ENCODE results near the gene HBS1L.

HBS1L gene

DNA sequence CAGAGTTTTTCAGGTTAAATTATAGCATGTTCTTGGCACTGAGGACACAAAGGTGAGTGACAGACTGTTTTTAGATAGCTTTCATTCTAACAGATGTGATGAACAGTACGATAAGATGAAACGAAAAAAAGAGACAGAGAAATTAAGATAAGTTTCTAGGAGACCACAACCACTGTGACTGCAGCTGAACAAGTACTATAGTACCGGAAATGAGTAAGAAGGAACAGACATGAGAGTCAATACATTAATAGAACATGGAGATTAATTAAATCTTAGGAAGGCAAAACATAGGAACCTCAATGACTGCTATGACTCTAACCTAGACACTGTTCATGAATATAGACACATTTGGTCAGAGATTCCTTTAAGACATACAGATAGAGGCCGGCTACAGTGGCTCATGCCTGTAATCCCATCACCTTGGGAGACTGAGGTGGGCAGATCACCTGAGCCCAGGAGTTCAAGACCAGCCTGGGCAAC lies 40.2 kb downstream of the HBS1L start:
- in situ Hi-C loops (cut with MboI; ENCODE audit: low sequenced_read_pairs) = no loop called here
- no peaks in the 10 kb centered on the region for H3K27me3 ChIP-seq (ENCODE audit: low read depth)
- no peaks in the 10 kb centered on the region for H3K36me3 ChIP-seq (replicated peaks)
- H3K4me1 ChIP-seq = peaks cover under 1% of the 10 kb centered on the region
- no peak overlapping the region for H3K4me3 ChIP-seq
- H3K9me3 ChIP-seq = no peaks in the 10 kb centered on the region
- no peak for DNase-seq (ENCODE audit: low spot score in 2 of 2)

DNA sequence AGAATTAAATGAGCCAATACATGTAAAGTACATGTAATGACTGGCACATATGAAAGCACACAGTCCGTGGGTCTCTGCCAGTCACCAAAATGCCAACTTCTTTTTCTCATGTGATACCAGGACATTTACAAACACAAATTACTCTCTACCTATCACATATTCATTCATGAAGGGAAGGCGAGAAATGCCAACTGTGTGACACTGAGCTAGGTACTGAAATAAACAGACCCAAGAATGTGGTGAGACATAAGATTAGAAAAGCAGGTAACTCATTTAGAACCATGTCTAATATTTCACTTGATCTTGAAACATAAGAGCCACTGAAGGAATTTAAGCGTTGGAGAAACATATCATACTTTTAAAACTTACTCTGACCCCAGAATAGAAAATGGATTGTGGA lies 41.4 kb downstream of the HBS1L start:
- H3K4me1 ChIP-seq = no peaks in the 10 kb centered on the region
- no peaks in the 10 kb centered on the region for H3K27me3 ChIP-seq (ENCODE audit: low read depth)
- H3K4me3 ChIP-seq = no peak overlapping the region
- H3K36me3 ChIP-seq (replicated peaks) = no peaks in the 10 kb centered on the region
- in situ Hi-C loops (cut with MboI; ENCODE audit: low sequenced_read_pairs) = no loop called here
- DNase-seq (ENCODE audit: low spot score in 2 of 2) = no peak
- no peaks in the 10 kb centered on the region for H3K9me3 ChIP-seq

DNA sequence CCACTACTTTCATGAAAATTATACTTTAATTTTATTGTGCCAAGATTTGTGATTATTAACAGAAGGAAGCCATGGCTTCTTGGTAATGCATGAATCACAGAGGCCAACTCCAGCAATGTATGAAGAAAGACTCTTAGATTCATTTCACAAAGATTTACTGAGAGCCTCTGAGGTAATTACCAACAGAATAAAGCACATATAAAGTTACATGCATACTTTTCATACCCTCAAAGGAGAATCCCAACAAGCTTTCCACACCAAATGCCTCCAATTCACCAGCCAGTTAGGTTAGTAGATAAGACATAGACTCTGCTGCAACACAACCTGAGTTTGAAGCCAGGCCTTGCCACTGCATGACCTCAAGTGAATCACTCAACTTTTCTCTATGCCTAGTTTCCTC lies 41.9 kb downstream of the HBS1L start:
- Histone ChIP-seq H3K4me1 (no peaks in the 10 kb centered on the region), H3K4me3 (no peak overlapping the region), H3K9me3 (no peaks in the 10 kb centered on the region), H3K27me3 (ENCODE audit: low read depth) (no peaks in the 10 kb centered on the region), H3K36me3 (replicated peaks) (no peaks in the 10 kb centered on the region)
- no peak for DNase-seq (ENCODE audit: low spot score in 2 of 2)
- in situ Hi-C loops (cut with MboI; ENCODE audit: low sequenced_read_pairs) = no loop called here

DNA sequence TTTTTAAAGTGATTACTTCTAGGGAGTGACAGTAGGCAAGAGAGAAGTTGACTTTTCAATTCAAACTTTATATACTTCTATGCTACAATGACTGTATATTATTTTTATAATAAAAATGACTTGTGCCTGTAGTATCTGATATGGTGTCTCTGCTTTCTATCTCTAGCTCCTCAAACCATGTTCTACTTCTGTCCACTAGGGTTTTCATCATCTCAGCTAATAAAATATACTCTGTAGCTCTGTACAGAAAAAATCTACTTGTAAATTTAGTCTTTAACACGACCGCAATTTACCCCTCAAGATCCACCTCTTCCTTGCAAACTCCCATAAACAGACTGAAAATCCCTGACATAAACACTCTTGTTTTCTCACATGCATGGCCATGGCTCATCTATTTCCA lies 42.3 kb downstream of the HBS1L start:
- no peak for DNase-seq (ENCODE audit: low spot score in 2 of 2)
- Histone ChIP-seq H3K27me3 (ENCODE audit: low read depth) (no peaks in the 10 kb centered on the region), H3K4me3 (no peak overlapping the region), H3K36me3 (replicated peaks) (no peaks in the 10 kb centered on the region), H3K9me3 (no peaks in the 10 kb centered on the region), H3K4me1 (no peaks in the 10 kb centered on the region)
- in situ Hi-C loops (cut with MboI; ENCODE audit: low sequenced_read_pairs) = no loop called here

DNA sequence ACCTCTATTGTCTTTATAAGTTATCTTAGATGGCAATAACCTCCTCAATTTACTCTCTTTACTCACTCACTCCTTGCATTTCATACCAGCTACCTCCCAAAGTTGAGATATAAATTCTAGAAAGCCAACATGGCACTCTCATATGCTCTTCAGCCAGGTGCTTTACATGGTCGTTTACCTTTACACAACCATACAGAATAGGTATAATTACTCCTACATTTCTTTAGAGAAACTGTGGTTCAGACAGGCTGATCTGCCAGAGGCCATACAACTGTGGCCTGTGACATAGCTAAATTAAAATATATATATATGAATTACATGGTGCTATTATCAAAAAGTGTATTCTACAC lies 45.7 kb downstream of the HBS1L start:
- H3K4me3 ChIP-seq = no peak overlapping the region
- H3K36me3 ChIP-seq (replicated peaks) = no peaks in the 10 kb centered on the region
- H3K4me1 ChIP-seq = no peaks in the 10 kb centered on the region
- H3K9me3 ChIP-seq = no peaks in the 10 kb centered on the region
- no peak for DNase-seq (ENCODE audit: low spot score in 2 of 2)
- in situ Hi-C loops (cut with MboI; ENCODE audit: low sequenced_read_pairs) = no loop called here
- H3K27me3 ChIP-seq (ENCODE audit: low read depth) = no peaks in the 10 kb centered on the region

DNA sequence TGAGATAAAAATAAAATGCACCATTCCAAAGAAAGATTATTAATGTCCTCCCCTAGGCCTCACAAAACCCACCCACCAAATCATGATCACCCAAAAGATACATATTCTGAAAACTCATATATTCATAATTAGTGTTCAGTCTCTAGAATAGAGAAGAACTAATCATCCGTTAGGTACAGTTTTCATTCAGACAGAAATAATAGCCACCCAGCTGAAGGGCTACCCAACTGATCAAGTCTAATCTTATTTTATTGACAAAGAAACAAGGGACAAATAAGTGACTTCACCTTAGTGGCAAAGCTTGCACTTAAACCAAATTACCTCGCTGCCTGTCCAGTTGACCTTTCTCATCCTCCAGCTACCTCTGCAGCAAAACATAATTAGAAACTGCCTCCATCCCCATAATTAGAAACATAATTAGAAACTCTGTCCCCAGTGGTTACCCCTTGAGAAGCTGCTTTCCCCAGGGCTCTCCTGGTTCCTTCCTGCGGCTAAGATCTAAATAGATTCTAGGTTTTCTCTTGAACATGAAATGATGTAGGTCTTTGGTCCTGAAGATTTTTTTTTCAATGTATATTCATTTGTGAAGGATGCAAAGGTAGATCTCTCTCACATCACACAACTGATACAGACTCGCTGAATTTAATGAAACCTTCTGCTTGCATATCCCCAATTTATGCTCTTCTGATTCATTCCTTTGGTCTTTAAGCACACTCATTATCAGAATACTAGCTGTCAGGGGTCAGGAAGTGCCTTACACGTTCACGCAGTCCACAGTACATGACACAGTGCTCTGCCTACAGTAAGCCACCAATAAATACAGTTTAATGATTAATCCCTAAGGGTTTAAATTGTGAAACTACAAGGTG lies 46.3 kb downstream of the HBS1L start:
- Histone ChIP-seq H3K4me1 (no peaks in the 10 kb centered on the region), H3K9me3 (no peaks in the 10 kb centered on the region), H3K4me3 (no peak overlapping the region), H3K27me3 (ENCODE audit: low read depth) (no peaks in the 10 kb centered on the region), H3K36me3 (replicated peaks) (no peaks in the 10 kb centered on the region)
- in situ Hi-C loops (cut with MboI; ENCODE audit: low sequenced_read_pairs) = no loop called here
- no peak for DNase-seq (ENCODE audit: low spot score in 2 of 2)

DNA sequence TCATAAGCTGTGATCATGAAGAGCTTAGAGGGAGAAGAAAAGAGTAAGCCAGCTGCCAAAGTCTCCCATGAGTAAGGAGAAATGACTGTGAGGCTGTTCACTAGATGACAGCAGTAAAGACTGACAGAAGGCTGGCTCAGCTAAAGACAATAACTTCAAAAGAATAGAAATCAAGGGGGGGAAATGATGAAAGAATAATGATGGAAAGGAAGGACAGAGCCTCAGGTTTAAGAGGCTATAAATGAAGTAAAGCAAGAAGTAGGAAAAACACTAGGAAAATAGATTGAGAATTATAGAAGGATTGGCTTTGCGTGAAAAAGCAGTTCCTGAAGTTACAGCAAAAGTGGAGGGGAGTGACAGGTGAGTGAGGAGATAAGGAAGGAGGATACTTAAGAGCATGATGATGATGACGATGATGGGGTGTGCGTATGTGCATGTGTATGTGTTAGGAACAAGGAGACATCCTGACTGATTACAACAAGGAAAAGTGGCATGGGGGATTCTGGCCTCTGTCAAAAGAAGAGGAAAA lies 48.2 kb downstream of the HBS1L start:
- H3K4me1 ChIP-seq = no peaks in the 10 kb centered on the region
- no peak for DNase-seq (ENCODE audit: low spot score in 2 of 2)
- H3K27me3 ChIP-seq (ENCODE audit: low read depth) = no peaks in the 10 kb centered on the region
- H3K4me3 ChIP-seq = no peak overlapping the region
- in situ Hi-C loops (cut with MboI; ENCODE audit: low sequenced_read_pairs) = no loop called here
- H3K9me3 ChIP-seq = no peaks in the 10 kb centered on the region
- no peaks in the 10 kb centered on the region for H3K36me3 ChIP-seq (replicated peaks)

DNA sequence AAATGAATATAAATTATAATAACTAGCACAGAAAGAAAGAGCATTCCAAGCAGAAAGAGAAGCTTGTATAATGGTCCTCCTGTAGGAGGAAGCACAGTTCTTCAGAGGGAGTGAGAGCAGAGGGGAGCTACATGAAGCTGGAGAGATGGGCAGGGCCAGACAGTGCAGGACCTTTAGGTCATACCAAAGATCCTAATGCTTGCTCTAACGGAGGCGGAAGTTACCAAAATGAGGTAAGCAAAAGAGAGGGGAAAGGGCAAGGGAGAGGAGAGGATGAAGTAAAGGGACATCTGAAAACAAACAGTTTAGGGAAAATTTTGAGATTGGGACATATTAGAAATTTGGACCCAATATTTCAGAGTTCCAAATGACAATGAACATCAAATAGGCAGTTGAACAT lies 50.2 kb downstream of the HBS1L start:
- Histone ChIP-seq H3K27me3 (ENCODE audit: low read depth) (no peaks in the 10 kb centered on the region), H3K36me3 (replicated peaks) (no peaks in the 10 kb centered on the region), H3K9me3 (no peaks in the 10 kb centered on the region), H3K4me1 (no peaks in the 10 kb centered on the region), H3K4me3 (no peak overlapping the region)
- no peak for DNase-seq (ENCODE audit: low spot score in 2 of 2)
- in situ Hi-C loops (cut with MboI; ENCODE audit: low sequenced_read_pairs) = no loop called here

DNA sequence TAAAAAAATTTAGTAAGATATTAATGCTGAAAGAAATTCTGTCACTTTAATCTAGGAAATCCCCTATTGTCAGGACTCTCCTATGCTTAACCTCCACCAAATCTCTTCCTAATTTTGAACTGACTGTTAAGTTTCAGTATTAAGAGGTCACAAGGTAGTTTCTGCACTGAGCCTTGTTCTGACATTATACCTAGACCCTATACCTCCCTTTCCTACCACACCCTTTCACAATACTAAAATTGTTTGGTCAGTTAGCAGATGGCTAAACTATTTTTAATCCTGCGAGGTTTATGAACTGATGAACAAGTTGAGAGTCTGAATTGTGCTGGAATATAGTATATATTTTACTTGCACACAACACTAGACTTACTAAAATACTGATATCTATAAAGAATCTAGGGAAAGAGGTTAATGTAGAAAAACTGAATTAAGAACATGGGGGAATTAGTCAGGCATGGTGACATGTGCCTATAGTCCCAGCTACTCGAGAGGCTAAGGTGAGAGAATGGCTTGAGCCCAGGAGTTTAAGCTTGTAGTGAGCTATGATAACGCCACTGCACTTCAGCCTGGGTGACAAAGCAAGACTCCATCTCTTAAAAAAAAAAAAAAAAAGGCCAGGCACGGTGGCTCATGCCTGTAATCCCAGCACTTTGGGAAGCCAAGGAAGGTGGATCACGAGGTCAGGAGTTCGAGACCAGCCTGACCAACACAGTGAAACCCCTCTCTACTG lies 51.5 kb downstream of the HBS1L start:
- Histone ChIP-seq H3K27me3 (ENCODE audit: low read depth) (no peaks in the 10 kb centered on the region), H3K4me3 (no peak overlapping the region), H3K36me3 (replicated peaks) (no peaks in the 10 kb centered on the region; the same call in 1 of the 2 replicates), H3K4me1 (peaks cover 4% of the 10 kb centered on the region; the same call in 1 of the 2 replicates), H3K9me3 (no peaks in the 10 kb centered on the region)
- no peak for DNase-seq (ENCODE audit: low spot score in 2 of 2)
- in situ Hi-C loops (cut with MboI; ENCODE audit: low sequenced_read_pairs) = no loop called here

DNA sequence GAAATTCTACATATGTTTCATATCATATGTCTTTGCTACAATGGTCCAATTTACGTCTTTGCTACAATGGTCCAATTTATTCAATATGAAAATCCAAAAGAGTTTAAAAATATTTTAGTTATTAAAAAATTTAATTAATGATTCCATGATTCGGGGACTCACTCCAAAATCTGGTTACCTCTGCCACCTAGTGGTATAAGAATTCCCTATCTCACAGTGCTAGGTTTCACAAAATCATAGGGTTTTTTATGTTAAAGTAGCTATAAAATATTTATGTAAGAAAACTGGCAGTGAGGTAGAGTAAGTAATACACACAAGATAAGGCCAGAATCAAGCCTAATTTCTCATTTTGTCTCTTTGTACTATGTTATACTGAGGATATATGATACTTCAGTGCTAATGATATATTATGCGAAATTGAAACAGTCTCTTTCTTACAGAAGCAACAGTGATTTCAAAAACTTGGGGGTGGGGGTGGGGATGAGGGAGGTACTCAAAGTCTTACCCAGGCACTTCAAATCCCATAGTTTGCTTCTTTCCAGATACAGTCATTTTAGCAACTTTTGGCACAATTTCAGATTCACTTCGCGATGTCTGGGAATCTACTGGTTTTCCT lies 52.3 kb downstream of the HBS1L start:
- in situ Hi-C loops (cut with MboI; ENCODE audit: low sequenced_read_pairs) = no loop called here
- peaks cover 10% of the 10 kb centered on the region; the same call in 1 of the 2 replicates for H3K4me1 ChIP-seq
- no peak for DNase-seq (ENCODE audit: low spot score in 2 of 2)
- H3K4me3 ChIP-seq = no peak overlapping the region
- H3K36me3 ChIP-seq (replicated peaks) = peaks cover under 1% of the 10 kb centered on the region; the same call in 1 of the 2 replicates
- H3K9me3 ChIP-seq = no peaks in the 10 kb centered on the region
- no peaks in the 10 kb centered on the region for H3K27me3 ChIP-seq (ENCODE audit: low read depth)

DNA sequence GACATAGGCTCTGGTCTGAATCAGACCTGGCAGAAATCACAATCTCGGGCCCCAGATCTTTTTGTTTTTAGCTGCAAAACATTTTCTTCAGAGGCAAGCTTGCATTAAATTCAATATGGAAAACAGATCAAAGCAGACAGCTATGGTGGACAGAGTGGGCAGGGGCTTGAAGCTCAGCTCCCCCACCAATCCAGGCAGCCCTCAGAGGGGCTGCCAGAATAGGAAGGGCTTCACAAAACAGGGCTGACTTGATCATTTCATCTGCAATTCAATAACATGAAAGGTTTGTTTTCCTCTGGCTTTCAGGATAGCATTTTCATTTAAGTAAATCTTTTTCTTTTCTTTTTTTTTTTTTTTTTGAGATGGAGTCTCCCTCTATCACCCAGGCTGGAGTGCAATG lies 55.5 kb downstream of the HBS1L start:
- H3K4me1 ChIP-seq = peaks cover 31% of the 10 kb centered on the region
- in situ Hi-C loops (cut with MboI; ENCODE audit: low sequenced_read_pairs) = no loop called here
- no peaks in the 10 kb centered on the region for H3K9me3 ChIP-seq
- no peaks in the 10 kb centered on the region for H3K27me3 ChIP-seq (ENCODE audit: low read depth)
- DNase-seq (ENCODE audit: low spot score in 2 of 2) = no peak
- no peak overlapping the region for H3K4me3 ChIP-seq
- peaks cover 3% of the 10 kb centered on the region; the same call in 1 of the 2 replicates for H3K36me3 ChIP-seq (replicated peaks)

DNA sequence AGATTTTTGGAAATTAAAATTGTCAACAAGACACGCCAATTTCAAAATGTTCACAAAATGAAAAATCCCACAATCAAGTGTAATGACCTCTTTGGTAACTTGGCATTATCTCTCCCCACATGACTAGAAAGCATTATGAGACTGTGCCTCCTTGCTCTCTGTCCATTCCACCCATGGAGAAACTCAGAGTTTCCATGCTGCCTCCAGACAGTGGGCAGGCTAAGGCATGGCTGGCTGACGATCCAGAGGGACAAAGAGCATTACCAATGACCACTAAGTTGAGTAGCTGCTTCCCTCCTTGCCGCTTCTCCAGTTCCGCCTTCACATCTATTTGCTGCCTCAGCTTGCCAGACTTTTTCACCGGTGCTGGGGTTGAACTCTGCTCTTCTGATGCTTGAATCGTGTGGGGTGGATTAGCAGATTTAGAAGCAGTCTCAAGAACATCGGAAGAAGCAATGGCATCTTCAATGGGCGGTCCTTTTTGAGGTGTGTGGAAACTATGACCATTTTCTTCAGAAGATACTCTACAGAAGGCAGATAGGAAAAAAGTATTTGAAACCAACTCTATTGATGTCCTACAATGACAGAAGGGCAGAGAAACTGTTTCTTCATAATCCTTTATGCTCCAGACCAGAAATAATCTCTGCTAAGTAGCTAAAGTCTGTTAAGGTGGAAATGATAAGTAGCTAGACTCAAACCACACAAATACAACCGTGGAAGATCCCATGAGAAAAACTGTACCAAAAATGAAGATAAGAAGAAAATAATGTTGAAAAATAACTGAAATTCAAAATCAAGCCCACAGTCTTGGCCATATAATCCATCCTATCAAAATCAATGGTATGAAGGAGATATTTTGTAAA lies 57.3 kb downstream of the HBS1L start:
- in situ Hi-C loops (cut with MboI; ENCODE audit: low sequenced_read_pairs) = no loop called here
- no peak for DNase-seq (ENCODE audit: low spot score in 2 of 2)
- Histone ChIP-seq H3K4me1 (peaks cover 31% of the 10 kb centered on the region), H3K9me3 (no peaks in the 10 kb centered on the region), H3K4me3 (no peak overlapping the region), H3K27me3 (ENCODE audit: low read depth) (no peaks in the 10 kb centered on the region), H3K36me3 (replicated peaks) (peaks cover 9% of the 10 kb centered on the region)

DNA sequence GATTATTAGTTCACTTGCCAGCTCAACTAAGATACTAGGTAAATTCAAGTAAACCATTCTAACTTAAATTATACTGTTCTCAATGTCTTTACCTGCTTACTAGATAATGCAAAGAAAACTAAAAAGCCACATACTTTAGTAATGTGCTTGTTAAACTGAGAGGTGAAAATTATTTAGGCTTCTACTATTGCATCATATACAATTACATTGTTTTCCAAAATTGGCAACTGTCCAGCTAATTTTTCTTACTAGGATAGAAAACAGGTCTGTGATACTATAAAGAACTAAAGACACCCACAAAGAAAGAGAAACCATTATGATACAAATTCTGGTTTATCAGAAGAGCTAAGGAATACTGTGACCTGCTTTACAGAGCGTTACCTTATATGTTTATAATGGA lies 59.1 kb downstream of the HBS1L start:
- in situ Hi-C loops (cut with MboI; ENCODE audit: low sequenced_read_pairs) = no loop called here
- no peaks in the 10 kb centered on the region for H3K27me3 ChIP-seq (ENCODE audit: low read depth)
- peaks cover 11% of the 10 kb centered on the region for H3K36me3 ChIP-seq (replicated peaks)
- no peak for DNase-seq (ENCODE audit: low spot score in 2 of 2)
- H3K9me3 ChIP-seq = no peaks in the 10 kb centered on the region
- H3K4me1 ChIP-seq = peaks cover 31% of the 10 kb centered on the region
- no peak overlapping the region for H3K4me3 ChIP-seq

Data from HAP-1 (cell line).